ENCODE measurements around the gene PHACTR1. TPM values are rescaled to one million over a fixed set of nuclear protein-coding genes. Genes with fewer than 3 reads are reported as not detected.

The PHACTR1 gene
- total RNA-seq, 1 experiment from 2014 or later, result 4.1 TPM

DNA sequence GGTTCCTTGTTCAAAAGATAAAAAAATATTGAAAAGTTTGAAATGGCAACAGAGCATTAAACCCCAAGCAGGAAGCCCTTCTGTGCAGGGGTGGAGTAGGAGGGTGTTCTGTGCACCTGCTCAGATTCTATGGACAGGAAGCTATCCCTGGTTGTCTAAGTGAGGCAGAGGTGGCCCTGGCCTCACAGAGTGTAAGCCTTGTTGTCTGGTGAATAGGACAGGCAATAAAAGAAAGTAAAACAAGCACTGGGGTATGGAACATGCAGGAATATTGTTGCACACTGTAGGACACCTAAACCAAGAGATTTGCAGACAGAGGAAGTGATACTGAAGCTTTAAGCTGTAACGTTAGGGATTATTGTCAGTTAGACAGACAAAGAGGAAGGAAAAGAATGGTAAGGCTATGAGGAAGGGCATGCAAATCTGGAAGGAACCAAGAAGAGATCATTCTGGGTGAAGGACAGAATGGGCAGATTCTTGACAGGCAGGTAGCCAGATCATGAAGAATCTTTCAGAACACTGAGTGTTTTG, 545.0 kb downstream of the PHACTR1 start:
- DNase-seq (ENCODE audit: low read depth), result no peak

DNA sequence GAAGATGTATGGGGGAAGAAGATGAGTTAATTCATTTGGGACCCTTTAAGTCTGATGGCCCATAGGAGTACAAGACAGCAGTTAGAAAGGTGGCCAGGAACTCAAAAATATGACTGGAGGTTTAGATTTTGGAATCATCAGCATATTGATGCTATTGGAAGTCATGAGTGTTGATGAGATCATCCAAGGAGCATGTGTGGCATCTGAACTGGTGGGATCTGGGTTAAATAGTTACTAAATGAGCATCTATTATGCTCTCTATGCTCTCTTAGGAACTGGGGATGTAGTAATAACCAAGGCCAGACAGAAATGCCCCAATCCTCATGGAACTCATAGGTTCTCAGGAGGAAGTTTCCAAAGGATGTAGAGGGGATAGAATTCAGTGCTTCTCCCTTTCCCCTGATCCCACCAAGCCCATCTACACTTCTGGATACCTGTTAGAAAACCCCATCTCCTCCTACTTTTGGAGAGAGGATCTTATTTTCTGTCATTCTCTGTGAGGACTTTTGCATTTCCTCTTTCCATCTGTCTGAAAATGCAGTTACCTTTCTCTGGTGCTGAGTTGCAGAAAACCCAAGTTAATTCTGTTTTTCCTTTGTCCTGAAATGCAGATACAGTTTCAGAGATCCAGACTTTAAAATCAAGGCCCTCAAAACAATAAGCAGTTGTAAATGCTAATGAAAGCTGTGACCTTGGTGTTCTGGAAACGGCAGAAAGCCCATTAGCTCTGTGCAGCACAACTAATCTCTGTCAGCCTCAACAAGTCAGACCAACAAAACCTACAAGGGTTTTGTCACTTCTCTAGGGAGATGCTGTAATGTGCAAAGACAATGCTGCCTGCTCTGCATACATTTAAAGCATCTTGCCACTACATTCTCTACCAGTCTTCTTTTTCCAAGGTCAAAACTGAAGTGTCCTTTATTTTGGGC, 546.0 kb downstream of the PHACTR1 start:
- DNase-seq (ENCODE audit: low read depth), result no peak

DNA sequence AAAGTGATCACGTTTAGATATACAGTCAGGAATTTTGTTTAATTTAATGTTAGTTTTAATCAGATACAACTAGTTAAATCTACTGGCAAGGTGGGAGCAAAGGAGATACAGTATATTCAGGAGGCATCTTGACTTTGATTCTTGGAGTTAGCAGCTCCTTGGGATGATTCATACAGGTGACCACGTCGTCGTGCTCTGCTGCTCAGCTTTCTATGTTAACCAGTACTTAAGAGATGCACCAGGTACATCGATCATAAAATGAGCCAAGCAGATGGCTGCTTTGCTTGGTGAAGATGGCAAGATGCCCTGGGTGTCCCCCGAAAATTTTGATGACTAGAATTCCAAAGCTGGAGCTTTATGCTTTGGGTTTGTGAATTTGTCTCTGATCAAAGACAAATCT, 547.1 kb downstream of the PHACTR1 start:
- DNase-seq (ENCODE audit: low read depth), result no peak

DNA sequence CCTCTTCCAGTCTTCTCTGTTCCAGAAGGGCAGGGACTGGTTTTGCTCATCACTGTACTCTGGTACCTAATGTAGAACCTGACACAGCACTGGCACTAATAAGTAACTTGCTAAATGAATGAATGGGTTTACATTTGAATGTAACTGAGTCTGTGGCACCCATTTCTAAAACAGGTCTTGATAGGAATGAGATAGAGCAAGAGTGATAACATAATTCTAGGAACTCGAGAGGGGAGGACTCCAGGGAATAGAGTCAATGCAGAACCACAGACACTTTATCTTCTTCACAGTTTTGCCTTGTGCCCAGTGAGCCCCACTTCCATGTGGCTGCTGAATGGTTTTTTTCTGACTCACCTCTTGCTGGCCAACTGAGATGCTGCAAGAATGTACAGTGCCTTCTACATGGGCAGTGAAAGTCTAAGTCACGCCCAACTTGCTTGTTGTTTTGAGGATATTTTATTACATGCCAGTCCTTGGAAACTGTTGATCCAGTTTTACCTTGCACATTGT, 550.6 kb downstream of the PHACTR1 start:
- DNase-seq (ENCODE audit: low read depth), result peak; percentile 28

DNA sequence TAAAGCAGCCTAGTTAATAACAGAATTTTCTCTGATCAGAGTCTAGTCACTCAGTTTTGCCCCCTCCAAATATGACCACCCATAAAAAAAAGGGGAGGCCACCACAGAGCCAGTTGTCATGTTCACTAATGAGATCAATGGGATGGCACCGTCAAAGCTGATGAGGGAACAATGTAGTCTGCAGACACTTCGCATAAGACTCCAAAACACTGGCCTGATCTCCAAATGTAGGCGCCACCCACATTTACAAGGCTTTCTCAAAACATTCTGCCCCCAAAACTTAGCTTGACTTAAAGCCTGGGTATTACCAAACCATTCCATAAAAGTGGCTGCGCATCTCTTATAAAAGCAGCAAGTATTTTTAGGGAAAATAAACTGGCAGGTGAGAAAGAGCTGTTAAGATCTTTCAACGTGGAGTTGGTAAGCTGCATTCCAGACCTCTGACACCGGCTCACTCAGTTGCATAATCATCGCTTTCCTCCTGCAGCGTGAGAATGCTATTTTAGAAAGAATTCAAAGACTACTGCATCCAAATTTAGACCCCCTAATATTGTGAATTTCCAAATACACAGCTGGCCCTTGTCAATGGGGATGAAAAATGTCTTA, 552.4 kb downstream of the PHACTR1 start:
- DNase-seq (ENCODE audit: low read depth), result peak; percentile 35

DNA sequence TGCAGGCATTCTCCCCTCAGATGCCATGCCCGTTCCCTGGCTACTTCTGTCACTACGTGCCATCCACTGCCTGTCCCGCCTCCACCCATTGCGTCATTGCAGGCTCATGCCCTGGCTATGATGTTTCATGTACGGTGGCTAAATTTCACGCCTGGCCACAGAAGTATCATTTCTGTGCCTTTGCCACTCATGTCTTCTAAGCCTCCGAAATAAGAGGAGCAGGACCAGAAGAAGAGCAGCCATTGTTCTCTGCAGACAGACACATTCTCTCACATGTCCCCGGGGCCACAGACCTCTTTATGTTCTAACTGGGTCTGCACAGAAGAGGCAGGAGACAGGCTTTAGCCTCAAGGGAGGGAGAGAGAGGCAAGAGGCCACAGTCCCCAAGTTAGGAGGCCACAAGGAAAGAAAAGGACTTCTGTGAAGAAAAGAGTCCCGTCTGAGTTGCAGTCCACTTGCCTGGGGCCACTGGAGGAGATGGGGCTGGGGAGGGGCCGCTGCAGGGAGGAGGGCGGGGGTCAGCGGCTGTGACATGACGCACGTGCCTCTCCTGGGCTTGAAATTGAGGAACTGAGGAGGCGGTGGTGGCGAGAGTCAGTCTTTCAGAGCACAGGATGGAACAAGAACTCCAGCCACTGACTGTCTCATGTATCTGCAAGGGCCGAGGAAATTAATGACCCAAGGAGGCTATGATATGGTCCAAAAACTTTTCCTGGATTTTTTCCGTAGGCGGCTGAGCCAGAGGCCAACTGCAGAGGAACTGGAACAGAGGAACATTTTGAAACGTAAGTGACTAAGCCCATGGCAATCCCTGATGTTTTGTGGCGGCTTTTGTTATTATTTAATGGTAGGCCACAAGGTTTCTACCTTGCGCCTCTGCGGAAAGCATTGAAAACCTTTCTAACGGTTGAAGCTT, 555.8 kb downstream of the PHACTR1 start:
- DNase-seq (ENCODE audit: low read depth), result peak; percentile 16

DNA sequence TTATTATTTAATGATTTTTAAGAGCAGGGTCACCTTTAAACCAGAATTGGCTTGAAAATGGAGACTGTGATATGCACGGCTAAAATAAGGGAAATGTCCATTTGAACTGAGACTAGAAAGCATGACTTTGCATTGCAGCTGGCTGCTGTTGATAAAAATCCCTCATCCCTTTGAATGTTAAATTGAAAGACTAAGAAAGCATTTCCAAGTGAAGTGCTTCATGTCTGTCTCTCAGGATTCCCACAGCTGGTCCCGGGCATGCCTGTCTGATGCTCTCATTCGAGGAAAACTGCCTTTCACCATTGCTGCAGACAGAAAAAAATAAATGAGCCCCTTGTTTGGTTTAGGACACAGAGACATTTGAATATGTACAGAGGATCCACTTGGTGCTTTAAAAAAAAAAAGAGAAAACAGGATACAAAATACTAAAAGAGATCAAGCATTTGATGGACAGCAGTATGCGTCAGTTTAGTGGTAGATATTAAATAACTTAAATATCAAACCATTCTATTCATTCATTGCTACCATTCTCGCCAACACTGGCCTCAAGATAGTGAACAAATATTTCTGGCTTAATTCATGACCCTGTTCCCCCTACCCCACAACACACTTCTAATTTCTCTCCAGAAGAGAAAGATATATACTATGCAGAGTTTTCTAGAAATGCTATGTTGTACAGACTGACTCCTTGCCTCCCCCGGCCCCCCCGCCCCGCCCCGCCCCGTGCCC, 556.8 kb downstream of the PHACTR1 start:
- DNase-seq (ENCODE audit: low read depth), result no peak

DNA sequence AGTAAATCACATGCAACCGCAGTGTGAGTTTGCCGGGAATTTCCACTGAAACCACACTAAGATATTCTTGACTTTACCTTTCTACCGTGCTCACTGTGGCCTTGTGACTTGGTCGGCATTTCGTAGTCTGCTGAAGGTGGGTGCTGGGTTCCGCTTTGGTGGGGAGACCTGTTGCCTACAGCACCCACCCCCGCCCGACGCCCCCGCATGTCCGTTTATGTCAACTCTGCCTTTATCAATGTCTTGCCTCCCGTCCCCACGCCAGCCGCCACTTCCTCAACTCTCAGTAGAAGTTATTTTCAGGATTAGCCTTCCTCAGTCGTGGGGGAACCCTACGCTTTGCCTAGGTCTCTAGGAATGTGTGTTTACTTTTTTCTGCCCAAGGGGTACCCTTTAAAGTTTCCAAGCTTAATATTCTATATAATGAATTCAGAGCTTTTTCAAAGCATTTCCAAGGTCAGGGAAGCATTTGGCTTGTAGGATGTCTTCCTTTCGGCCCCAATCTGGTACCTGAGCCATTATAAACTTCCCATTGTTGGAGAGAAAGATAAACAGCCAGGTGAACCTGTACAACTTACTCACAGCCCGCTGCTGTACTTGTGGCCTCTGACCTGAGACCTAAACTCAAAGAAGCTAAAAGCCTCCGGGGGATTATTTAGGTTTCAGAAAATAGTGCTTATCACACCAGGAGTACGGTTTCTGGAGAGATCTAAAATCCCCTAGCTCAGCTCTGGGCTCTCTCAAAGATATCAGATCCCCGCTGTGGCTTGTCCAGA, 557.6 kb downstream of the PHACTR1 start:
- DNase-seq (ENCODE audit: low read depth), result peak; percentile 53

DNA sequence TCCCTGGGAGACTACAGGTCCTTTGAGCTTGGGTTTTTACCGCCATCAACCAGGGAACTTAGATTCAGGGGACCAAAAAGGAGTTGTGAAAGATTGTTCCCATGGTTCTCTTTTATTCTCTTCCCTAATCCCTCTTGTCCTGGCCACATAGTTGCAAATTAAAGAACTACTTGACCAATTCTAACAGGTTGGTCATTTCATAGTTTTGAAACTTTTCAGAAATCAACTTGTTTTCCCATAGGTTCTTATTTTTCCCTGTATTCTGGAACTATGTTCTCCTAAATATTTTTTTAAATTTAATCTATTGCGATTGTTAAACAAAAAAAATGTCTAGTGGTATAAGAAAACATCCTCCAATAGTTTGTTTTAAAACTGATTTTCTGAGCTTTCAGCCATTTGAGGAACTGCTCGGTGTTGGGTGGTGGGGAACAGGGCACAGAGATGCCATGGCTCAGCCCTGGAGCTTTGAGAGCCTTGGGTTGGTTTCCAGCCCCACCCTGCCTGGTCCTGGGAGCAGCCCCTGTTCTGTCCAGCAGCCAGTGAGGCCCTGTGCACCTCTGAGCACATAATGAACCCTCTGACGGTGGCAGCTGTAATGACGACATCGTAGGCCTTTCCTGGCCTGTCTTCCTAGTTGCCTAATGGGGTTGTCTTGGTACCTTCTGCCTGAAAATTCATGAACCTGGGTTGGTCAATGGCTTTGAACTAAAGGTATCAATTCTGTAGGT, 558.3 kb downstream of the PHACTR1 start:
- DNase-seq (ENCODE audit: low read depth), result no peak

DNA sequence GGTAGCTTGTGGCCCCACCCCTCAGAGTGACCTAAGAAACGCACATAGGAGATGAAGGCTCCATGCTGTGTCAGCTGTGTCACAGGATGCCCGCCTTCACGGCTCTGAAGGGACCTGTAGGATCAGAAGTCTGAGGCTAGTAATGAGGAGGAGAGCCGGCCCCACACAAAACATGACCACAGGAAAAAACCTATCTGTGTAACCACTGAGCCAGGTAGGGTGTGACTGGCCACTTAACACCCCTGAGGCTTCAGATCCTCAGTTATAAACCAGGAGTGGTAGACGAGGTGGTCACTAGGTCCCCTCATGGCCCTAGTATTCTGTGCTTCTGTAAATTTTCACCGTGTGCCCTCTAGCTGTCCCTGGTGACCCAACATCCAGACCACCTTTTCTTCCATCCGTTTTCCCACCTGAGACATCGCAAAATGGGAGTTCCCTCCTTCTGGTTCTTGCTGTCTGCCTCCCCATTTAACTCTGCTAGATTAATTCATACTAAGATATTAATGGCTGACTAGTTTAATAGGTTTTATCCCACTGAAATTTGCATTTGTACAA, 558.9 kb downstream of the PHACTR1 start:
- DNase-seq (ENCODE audit: low read depth), result no peak

DNA sequence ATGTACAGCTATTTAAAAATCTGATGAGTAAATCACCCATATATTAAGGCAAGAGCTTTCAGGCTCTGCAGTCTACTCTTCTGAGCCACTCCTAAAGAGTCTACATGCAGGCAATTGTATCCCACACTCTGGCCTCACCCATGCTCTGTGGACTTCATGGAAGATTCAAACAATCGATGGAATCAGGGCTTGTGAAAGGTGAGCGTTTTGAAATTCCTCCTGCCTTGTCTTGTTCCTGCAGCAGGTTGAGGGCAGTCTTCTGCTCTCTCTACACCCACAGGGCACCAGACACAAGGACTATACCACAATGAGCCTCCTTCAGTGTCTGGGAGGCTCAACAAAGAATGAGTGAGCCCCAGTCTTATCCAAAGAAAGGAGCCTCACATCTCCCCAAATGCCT, 560.7 kb downstream of the PHACTR1 start:
- no peak for DNase-seq (ENCODE audit: low read depth)

DNA sequence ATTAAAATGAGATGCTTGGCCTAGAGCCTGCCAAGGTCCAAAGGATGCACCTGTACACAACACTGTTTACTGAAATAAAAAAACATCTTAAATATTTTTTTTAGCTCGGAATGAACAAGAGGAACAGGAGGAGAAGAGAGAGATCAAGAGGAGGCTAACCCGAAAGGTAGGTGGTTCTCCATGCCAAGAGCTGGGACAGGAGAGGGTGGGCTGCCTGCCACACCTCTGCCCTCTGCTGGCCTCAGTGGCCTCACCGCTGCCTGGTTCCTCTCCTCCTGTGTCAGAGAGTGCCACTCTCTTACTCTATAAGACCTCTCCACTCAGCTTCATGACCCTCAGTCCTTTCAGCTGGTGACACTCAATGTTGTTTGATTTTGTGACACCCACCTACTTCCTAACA, 561.6 kb downstream of the PHACTR1 start:
- DNase-seq (ENCODE audit: low read depth), result no peak

DNA sequence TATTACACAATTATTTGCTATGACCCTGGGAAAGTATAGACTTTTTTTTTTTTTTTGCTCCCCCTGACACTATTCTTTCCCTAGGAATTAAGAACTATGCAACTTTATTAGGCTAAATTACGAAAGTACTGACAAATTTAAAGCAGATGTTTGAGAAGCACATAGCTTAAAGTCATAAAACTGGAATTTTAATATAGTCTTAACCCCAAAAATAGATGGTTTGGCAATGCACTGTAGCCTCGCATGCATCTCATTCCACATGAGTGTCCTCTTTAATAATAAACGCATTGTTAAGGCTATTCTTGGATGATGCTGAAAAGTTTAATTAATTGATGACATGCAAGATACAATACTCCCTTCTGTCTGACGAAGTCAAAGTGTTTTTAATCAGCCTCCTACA, 562.4 kb downstream of the PHACTR1 start:
- DNase-seq (ENCODE audit: low read depth), result no peak

DNA sequence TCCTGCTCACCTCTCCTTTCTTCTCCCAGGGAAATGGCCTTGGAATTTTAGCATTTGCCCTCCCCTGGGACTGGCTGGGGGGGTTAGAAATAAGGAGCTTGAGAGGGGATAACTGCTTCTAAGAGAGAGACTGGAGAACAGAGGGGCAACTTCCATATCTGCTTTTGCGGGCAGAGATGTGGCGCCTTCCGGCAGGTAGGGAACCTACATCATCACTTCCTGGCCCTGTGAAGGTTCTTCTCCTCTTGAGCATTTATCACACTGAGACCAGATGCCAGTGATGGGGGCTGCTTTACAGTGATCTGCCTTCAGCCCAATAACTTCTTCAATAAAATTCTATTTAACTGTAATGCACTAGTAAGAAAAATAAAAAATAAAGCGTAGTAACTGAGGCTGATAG, 563.7 kb downstream of the PHACTR1 start:
- no peak for DNase-seq (ENCODE audit: low read depth)

DNA sequence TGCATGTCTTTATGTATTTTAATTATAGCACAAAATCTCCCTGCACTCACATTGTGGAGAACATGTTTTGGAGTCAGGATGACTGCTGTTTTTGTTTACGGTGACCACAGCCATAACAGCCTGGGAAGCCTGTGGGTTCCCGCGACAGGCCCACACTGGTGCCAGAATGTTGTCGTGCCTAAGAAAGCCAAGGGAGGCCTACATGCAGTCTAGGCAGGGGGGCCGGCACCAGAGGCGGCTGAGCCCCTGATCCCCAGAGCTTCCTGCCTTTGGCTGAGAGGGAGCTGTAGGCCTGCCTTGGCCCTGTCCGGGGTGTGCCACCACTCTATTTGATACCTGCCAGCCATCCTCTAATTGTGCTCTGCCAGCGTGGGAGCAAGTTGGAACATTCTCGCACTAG, 565.1 kb downstream of the PHACTR1 start:
- DNase-seq (ENCODE audit: low read depth), result no peak

DNA sequence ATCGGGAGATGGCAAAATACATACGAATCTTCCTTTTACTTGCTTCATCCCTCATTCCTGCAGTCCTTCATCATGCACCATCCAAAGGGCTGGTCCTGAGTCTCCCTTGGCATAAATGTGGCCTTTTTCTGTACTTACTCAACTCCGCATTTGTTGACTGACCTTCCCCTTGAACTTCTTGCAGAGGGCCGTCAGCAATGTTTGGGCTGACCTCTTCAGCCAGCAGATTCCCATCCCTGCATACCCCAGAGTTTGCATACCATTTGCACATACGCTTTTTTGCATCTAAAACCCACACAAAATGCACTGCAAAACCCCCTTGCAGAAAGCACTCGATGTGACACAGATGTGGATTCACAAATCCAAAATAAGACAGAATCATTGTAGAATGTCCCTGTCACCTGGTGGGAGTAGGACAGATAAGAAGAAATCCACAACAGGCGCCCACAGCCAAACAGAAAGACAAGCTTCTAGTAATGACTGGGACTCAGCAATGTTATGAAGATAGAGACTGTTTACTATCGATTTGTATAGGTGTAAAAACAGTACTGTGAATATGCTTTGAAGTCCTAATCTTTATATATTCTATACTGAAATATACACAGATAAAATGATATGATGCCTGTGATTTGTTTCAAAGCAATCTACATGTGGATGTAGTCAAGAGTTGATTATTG, 566.0 kb downstream of the PHACTR1 start:
- DNase-seq (ENCODE audit: low read depth), result no peak

DNA sequence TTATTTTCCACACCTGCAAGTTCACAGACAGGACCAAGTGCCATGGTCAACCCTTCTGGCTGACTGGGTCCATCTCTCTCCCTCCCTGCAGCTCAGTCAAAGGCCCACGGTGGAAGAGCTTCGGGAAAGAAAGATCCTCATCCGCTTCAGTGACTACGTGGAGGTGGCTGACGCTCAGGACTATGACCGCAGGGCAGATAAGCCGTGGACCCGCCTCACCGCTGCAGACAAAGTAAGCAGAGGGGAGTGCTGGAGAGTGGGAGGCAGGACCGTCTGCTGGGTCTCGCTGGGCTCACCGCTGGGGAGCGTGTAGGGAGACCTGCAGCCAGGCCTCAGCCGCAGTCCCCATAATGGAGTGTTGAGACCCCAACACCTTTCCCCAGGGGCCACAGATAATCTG, 566.8 kb downstream of the PHACTR1 start:
- no peak for DNase-seq (ENCODE audit: low read depth)

DNA sequence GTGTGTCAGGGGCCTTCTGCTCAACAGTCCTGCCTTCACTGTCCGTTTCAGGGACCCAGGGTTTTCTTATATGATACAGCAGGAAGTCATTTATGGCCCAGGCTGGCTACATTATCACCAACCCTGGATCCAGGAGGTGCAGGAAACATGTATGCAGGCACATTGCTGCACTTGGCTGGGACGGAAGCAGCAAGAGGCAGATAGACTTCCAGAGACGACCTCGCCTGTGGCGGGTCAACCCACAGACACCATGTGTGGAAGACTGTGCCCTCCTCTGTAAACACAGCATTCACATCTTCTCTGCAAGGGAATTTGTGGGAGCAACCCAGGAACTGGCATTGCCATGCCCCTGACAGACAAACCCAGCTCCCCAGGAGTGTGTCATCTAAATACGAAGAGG, 568.1 kb downstream of the PHACTR1 start:
- DNase-seq (ENCODE audit: low read depth), result no peak

DNA sequence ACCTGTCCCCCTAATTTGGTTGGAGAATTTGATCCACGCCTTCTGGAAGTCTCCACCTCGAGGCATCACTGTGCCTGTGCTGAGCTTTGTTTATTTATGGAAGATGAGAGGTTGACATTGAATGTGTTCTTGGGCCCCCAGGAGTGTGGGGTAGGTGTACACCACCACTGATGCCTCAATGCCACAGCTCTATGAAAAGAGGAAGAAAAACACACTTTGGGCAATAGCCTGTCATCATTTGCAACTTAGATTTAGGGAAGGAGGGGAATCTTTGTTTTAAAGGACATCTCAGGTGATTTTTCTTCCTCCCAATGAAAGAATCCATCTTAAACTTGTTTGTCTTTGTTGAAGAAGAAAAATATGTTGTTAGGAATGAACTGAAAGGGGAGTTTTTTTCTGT, 569.1 kb downstream of the PHACTR1 start:
- DNase-seq (ENCODE audit: low read depth), result no peak

All from Daoy (cell line).